Caki2 (cell line): ENCODE measurements around the gene SNAPC4. TPM values are rescaled to one million over a fixed set of nuclear protein-coding genes. Genes with fewer than 3 reads are reported as not detected.
"Not testable (repeated sequence)": the region's sequence is repeated elsewhere in the genome, so short reads cannot be mapped to it uniquely, and the experiment has no call there.

ENCODE experiments used
- DNase-seq: peaks from one replicate; pipeline ENCODE4 v3.0.0-alpha.2; 2015; ENCODE audit warnings: low read depth
- in situ Hi-C: cut with HindIII; loops from 2 replicates; pipeline ENCODE4 v1.10.0; 2016; ENCODE audit warnings: low sequenced_read_pairs, low pct_unique_long_range_greater_than_20kb, mixed read lengths
- total RNA-seq: library from RNA; depleted of rRNA; stranded (reverse); fragments of >200 nt; shearing (Covaris generic); gene quantifications from 2 replicates; pipeline ENCODE4 v1.2.3, GENCODE V29; 2014; ENCODE audit warnings: low replicate concordance

Gene SNAPC4
- total RNA-seq, 1 experiment from 2014 or later: 5.6 TPM

- in situ Hi-C loops: no loop called here
- DNase-seq: no peak
These were observed 16.5 kb upstream of the SNAPC4 start for GRCh38 chr9:136416427-136416826.

GRCh38 chr9:136412962-136413361 is 13.0 kb upstream of the SNAPC4 start:
- no peak for DNase-seq
- in situ Hi-C loops: no loop called here

- DNase-seq: no peak
- in situ Hi-C loops: no loop called here
These were observed 11.4 kb upstream of the SNAPC4 start for GRCh38 chr9:136411378-136411777.

GRCh38 chr9:136410500-136411287 is 10.7 kb upstream of the SNAPC4 start, which contains the start of the genes ENTR1 and PMPCA:
Gene ENTR1, minus strand, starts transcription at chr9:136410614. Its CDS starts 217 bp downstream, at chr9:136410397.
Gene PMPCA, plus strand, starts transcription at chr9:136410658. Its CDS starts 11 bp downstream, at chr9:136410669.
- peak; percentile 77 for DNase-seq
- in situ Hi-C loops: no loop called here

- DNase-seq: peak; percentile 45
- in situ Hi-C loops: no loop called here
These were observed 9.8 kb upstream of the SNAPC4 start for GRCh38 chr9:136409557-136410455.

DNA sequence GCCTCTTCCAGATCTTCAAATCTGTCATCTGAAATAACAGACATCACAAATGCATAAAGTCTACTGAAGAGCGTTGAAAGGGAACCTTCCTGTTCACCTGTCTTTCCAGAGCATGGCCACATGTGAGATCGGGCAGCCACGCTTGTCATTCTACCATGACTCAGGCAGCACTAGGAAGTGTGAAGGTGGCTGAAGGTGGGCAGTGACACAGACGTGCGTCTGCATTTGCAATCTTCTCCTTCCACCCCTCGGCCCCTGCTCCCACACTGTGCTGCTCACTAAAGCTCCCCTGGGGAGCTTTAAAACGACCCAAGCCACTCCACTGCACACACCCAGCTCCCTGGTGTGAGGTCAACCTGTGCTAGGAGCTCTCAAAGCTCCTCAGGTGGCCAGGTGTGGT is 7.9 kb upstream of the SNAPC4 start:
- DNase-seq: no peak
- in situ Hi-C loops: no loop called here

- in situ Hi-C loops, DNase-seq: not testable (repeated sequence)
These were observed 7.1 kb upstream of the SNAPC4 start for GRCh38 chr9:136407061-136407460.

- DNase-seq, in situ Hi-C loops: not testable (repeated sequence)
These were observed 5.9 kb upstream of the SNAPC4 start for GRCh38 chr9:136405904-136406303.

- in situ Hi-C loops: no loop called here
These were observed 5.5 kb upstream of the SNAPC4 start for GRCh38 chr9:136405481-136405880.

DNA sequence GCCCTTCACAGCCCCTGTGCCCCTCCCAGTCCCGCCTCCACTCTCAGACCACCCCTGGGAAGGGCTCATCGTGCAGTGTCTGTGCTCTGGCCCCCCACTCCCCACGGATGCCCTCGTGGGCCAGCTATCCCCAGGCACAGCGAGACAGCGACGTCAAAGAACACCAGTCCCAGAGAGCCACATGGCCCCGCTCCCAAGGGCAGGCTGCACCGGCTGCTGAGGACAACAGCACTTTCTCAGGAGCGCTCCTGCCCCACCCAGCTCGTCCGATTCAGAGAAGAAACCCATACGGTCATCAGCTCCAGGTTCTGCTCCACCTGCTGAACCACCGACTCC is 4.8 kb upstream of the SNAPC4 start:
- in situ Hi-C loops: no loop called here
- DNase-seq: no peak

More at GRCh38 chr9:136405481-136405880, 5.5 kb upstream of the SNAPC4 start:
- DNase-seq: no peak

DNA sequence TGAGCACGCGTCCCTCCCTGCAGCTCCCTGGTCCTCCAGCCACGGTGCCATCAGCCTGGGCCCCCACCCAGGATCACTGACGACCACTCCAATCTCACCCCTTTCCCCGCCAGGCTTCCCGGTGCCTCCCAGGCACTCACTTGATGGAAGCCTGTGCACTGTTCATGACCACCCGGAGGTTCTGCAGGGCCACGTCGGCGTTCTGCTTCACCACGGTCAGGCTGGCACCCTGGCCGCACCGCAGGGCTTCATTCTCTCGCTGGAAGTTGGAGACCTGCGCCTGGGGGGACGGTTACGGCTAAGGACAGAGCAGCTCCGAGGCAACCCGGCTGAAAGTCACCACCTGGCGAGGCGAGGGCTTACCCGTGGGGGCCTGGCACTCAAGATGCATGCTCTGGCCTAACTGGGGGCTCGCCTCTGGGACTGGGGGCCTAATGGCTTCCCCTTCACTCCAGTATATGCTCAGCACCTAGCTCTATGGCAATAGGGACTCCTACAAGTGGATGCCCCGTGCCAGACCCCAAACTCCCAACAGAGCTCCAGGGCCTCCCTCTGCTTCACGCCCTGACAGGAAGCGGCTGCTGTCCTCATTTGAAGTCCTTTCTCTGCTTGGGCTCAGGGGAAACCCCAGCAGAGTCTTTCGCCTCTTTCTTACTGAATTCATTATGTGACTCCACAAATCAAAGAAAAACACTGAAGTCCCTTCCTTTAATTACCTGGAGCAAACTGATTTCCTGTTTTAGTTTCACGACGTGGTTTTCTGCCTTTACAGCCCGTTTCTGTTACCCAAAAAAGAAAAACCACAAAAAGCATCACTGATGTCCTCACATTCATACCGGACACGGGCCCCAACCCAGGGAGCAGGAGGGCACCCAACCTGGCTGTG is 4.2 kb upstream of the SNAPC4 start:
- DNase-seq: no peak
- in situ Hi-C loops: no loop called here

GRCh38 chr9:136403538-136403914 is 3.6 kb upstream of the SNAPC4 start:
- in situ Hi-C loops: no loop called here
- DNase-seq: no peak

- no peak for DNase-seq
- in situ Hi-C loops: no loop called here
These were observed 2.1 kb upstream of the SNAPC4 start for GRCh38 chr9:136402067-136402466.

- in situ Hi-C loops: no loop called here
- DNase-seq: no peak
These were observed 1.4 kb upstream of the SNAPC4 start for GRCh38 chr9:136401173-136401922.

DNA sequence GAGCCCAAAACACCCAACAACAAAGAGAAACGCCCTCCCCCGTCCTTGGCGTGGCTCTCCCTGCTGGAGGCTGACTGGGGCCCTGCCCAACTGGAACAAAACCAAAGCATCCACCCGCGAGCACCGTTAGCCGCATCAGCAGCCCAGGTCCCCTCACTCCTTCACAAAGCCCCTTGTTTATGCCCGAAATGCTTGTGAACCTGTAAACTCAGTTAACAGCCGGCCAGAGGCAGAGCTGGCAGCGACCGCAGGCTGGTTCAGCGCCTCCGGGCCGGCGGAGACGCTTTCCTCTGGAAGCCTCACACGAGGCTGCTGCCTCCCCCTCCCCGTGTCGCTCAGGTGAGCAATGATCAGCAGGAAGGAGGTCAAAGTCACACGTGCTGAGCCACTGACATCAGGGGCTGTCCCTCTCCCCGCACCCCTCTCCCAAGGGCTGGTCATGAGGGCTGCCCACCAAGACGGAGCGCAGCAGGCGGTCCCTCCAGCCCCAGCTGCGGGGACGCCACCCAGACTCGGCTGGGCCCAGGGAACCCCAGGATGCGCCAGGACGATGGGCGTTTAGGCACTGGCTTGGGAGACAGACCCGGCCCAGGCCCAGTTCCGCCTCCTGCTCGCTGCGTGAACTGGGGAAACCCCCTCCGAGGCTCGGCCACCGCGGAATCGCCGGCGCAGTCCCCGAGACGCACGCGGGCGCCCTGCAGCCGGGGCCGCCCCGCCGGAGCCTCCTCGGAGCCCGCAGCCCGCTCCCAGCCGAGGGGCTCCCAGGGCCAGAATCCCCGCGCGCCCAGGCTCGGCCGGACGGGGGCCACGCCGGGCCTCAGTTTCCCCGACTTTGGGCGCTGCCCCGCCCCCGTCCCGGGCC is 563 bp downstream of the SNAPC4 start:
- in situ Hi-C loops: no loop called here
- no peak for DNase-seq

GRCh38 chr9:136398286-136398685 is 1.7 kb downstream of the SNAPC4 start:
- no peak for DNase-seq
- in situ Hi-C loops: no loop called here

- no peak for DNase-seq
- in situ Hi-C loops: no loop called here
These were observed 2.3 kb downstream of the SNAPC4 start for GRCh38 chr9:136397643-136398042.
